ENCODE results near the gene IGDCC3.
"Not testable (repeated sequence)": the region's sequence is repeated elsewhere in the genome, so short reads cannot be mapped to it uniquely, and the experiment has no call there.

IGDCC3 gene

DNA sequence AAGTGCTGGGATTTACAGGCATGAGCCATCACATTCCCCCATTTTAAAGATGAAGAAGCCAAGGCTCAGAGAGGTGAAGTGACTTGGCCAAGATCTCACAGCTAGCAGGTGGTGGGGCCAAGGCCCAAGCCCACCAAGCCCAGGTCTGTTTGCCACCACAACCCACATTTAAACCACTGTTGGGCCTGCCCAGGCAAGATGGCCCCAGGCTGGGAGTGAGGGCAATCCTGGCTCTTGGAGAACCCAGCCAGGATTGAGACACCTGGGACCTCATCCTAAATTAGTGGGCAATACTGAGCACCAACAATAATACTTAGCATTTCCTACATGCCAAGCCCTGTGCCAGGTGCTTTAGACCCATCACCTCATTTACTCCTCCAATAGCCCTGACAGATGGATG lies 6.9 kb downstream of the IGDCC3 start:
- Mint-ChIP-seq H3K4me3 (no peak overlapping the region), H3K27ac (no peak overlapping the region), H3K27me3 (peaks cover 23% of the 10 kb centered on the region), H3K36me3 (no peaks in the 10 kb centered on the region), H3K9me3 (no peaks in the 10 kb centered on the region), H3K4me1 (peaks cover 4% of the 10 kb centered on the region)

DNA sequence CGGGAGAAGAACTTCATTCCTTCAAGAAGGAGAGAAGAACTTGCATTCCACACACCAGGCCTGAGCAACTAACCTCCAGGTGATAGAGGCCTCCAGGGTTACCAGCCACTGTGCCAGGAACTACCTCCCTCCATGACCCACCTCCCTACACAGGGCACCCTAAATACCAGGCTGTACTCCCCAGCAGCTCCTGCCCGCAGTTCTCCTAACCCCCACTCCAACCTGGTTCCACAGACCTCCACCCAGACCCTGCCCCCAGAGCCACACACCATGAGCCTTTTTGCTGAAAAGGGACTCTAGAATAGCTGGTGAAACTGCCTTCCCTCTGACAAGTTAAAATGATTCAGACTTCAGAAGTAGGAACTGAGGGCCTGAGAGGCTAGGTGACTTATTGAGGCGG lies 8.2 kb downstream of the IGDCC3 start:
- Mint-ChIP-seq H3K4me3 (no peak overlapping the region), H3K9me3 (no peaks in the 10 kb centered on the region), H3K4me1 (no peaks in the 10 kb centered on the region), H3K27me3 (peaks cover 11% of the 10 kb centered on the region), H3K27ac (no peak overlapping the region), H3K36me3 (no peaks in the 10 kb centered on the region)

DNA sequence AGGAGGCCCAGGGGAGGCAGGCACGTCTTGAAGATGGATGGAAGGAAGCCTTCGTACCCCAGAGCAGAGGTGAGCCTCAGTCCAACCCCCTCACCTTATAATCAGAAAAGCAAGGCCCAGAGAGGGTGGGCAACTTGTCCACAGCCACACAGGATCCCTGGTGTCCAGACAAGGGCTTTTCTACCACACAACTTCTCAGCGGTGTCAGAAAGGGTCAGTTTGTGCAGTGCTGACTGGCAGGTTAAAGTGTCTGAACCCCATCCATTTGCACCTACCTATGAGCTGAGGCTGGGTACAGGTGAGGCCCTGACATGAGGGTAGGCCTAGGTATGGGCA lies 8.6 kb downstream of the IGDCC3 start:
- Mint-ChIP-seq H3K9me3 (no peaks in the 10 kb centered on the region), H3K4me3 (no peak overlapping the region), H3K27ac (no peak overlapping the region), H3K36me3 (no peaks in the 10 kb centered on the region), H3K27me3 (peaks cover 9% of the 10 kb centered on the region), H3K4me1 (no peaks in the 10 kb centered on the region)

DNA sequence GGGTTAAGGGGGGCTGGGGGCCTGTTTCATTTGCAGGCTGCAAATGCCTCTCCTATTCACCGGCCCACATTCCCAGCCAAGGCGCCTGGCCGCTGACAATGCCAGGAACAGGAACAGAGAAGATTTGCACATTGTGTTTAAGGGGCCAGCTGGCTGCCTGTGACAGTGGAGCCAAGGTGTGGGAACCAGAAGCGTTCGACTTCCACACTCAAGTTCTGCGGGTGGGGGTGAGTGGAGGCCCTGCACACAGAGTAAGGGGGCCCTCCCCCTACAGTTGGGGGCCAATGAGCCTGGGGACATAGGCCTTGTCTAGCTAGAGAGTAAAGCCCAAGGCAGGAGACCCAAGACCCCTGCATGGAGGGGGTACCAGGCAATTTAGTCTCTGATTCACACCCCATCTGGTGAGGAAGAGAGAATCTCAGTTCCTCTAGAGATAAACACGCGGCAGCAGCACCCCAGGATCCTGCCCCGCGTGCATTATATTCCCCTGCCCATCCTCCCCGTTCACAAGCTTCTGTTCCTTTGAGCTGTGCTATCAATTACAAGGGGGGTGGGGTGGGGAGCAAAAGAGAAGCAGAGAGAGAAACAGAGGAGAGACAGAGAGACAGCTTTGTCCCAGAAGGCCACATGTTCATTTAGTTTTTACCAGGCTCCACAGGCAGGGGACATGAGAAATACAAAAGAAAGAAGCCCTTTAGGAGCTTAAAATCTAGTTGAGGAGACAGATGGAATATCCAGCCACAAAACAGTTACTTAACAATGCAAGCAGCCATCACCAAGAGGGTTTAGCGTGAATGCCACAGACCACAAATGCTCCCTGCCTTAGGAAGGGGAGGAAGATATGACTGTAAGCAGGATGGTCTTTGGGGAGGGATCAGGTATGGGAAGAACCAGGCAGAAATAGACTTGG lies 9.2 kb downstream of the IGDCC3 start:
- H3K4me1 Mint-ChIP-seq: no peaks in the 10 kb centered on the region
- H3K27ac Mint-ChIP-seq: no peak overlapping the region
- no peaks in the 10 kb centered on the region for H3K36me3 Mint-ChIP-seq
- H3K4me3 Mint-ChIP-seq: no peak overlapping the region
- peaks cover 5% of the 10 kb centered on the region for H3K27me3 Mint-ChIP-seq
- H3K9me3 Mint-ChIP-seq: no peaks in the 10 kb centered on the region

DNA sequence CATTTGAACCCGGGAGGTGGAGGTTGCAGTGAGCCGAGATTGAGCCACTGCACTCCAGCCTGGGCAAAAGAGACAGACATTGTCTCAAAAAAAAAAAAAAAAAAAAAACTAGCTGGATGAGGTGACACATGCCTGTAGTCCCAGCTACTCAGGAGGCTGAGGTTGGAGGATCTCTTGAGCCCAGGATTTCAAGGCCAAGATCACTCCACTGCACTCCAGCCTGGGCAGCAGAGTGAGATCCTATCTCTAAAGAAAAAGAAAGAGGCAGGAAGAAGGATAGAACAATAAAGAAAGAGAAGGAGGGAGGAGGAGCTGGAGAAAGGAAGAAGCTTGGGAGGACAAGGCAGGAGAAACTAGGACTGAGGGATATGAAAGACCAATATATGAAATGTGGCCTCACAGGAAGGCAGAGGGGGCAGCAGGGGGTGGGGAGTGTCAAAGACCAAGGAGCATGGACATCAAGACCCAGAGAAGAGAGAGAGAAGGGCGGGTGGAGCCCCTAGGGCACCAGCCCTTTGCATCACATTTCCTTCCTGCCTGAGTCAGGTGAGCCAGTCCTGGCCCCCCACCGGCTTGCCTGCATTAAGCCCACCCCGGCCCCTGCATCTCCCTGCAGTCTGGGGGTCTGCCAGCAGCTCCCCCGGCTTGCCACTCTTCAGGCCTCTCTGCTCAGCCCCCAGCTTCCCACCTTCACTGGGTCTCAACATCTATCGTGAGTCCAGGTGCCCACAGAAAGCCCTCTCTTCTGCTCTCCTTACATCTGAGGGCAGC lies 11.5 kb downstream of the IGDCC3 start:
- Mint-ChIP-seq H3K4me1 (peaks cover 4% of the 10 kb centered on the region), H3K36me3 (no peaks in the 10 kb centered on the region), H3K4me3 (no peak overlapping the region), H3K27me3 (peaks cover 4% of the 10 kb centered on the region), H3K9me3 (no peaks in the 10 kb centered on the region), H3K27ac (no peak overlapping the region)

DNA sequence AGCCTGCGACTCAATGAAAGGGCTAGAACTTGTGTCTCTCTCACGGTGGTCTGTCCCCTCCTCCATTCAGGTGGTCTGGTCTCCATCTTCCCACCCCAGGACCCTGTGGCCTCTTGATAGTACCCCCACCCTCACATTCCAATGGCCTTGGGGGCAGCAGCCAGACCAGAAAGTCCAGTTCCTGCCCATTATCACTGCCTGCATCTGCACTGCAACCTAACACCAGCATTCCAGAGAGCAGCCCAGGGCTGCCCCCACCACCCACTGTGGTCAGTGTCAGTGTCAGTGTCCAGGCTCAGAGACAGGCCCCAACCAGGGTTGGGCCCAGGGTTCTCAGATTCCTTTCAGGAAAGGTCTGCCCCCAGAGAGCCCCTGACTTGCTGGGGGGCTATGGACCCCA lies 12.6 kb downstream of the IGDCC3 start:
- H3K27ac Mint-ChIP-seq: no peak overlapping the region
- no peak overlapping the region for H3K4me3 Mint-ChIP-seq
- H3K9me3 Mint-ChIP-seq: no peaks in the 10 kb centered on the region
- peaks cover 4% of the 10 kb centered on the region for H3K27me3 Mint-ChIP-seq
- no peaks in the 10 kb centered on the region for H3K36me3 Mint-ChIP-seq
- H3K4me1 Mint-ChIP-seq: peaks cover 4% of the 10 kb centered on the region

DNA sequence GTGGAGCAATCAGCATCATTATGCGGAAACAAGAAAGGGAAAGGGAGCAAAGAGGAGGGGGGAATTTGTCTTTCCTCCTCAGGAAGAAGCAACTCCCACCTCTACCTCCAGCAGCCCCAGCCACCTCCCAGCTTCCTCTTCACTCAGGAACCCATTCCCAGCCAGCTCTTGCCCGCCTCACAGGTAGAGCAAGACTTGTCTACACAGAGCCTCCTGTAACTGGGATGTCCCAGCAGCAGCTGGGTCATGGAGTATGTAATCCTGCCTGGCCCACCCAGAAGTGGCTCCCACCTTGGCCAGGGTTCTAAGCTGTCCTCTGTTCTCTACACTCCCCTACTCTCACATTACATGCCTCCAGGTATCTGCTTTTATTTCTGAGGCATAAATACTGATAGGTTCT lies 14.0 kb downstream of the IGDCC3 start:
- Mint-ChIP-seq H3K4me1 (peaks cover 4% of the 10 kb centered on the region), H3K4me3 (no peak overlapping the region), H3K27ac (no peak overlapping the region), H3K9me3 (no peaks in the 10 kb centered on the region), H3K27me3 (peaks cover 5% of the 10 kb centered on the region), H3K36me3 (no peaks in the 10 kb centered on the region)

DNA sequence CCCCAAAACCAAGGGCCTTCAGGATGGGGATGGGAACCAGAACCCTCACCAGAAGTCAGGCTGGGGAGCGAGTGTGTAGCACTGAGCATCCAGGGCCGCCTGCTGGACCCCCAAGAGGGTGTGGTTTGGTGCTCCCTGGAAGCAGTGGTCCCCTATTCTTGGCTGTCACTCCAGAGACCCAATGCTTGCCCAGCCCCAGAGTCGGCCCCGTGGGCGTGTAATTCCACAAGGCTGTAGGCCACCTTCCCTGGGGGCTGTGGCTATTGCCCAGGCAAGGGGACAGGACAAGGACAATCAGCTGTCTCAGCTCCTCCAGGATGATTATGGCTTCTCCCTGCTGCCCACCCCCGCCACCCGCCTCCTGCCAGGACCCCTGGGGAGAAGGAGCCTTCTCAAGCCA lies 14.5 kb downstream of the IGDCC3 start:
- Mint-ChIP-seq H3K9me3 (no peaks in the 10 kb centered on the region), H3K4me3 (no peak overlapping the region), H3K4me1 (peaks cover 4% of the 10 kb centered on the region), H3K27me3 (peaks cover 6% of the 10 kb centered on the region), H3K36me3 (no peaks in the 10 kb centered on the region), H3K27ac (no peak overlapping the region)

DNA sequence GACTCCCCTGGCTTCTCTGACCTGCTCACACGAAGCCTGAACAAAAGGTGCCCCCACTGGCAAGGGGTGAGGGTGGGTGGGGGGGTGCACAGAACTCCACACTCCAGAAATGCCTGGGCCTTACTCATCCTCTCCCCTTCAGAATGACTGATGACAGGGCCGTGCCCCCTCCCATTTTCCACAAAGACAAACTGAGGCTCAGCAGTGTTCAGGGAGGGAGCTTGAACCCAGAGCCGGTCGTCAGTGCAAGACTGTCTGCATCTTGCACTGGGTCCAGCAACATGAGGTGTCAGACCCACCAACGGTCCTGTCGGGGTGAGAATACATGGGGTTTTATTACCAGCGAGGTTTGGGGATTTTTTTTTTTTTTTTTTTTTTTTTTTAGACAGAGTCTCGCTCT lies 15.3 kb downstream of the IGDCC3 start:
- peaks cover 10% of the 10 kb centered on the region for H3K27me3 Mint-ChIP-seq
- no peak overlapping the region for H3K4me3 Mint-ChIP-seq
- H3K27ac Mint-ChIP-seq: no peak overlapping the region
- H3K4me1 Mint-ChIP-seq: peaks cover 4% of the 10 kb centered on the region
- H3K36me3 Mint-ChIP-seq: no peaks in the 10 kb centered on the region
- no peaks in the 10 kb centered on the region for H3K9me3 Mint-ChIP-seq

DNA sequence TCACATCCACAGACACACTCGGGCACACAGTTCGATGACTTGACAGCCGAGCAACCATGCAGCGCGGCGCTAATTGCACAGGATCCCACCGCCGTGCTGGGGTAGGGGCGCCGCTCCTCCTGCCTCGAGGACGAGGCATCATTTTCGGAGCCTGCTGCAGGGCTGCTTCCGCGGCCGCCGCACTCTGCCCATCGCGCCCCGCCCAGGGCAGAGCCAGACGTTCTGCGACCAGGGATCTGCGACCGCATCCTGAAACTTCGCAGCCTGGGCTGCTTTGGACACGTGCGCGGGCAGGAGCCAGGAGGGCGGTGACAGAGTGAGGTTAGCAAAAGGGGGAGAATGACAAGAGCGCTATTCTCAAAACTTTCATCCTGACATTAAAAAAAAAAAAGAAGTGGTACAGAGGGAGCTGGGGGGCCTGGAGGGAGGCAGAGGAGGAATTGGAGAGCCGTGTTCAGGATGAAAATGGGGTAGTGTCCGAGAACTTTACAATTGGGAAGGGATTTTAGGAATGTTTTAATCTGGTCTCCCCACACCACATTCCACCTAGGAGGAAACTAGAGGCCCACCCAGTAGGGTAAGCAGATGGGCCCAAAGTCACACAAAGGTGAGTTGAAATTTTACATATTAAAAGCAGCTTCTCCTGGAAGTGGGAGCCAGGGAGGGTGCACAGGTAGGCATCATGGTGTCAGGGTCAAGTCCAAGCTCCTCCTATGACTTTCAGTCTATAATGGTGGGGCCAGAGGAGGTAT lies 15.9 kb downstream of the IGDCC3 start:
- Mint-ChIP-seq H3K4me3 (no peak overlapping the region), H3K27me3 (peaks cover 11% of the 10 kb centered on the region), H3K9me3 (no peaks in the 10 kb centered on the region), H3K36me3 (no peaks in the 10 kb centered on the region), H3K4me1 (peaks cover 4% of the 10 kb centered on the region), H3K27ac (no peak overlapping the region)

DNA sequence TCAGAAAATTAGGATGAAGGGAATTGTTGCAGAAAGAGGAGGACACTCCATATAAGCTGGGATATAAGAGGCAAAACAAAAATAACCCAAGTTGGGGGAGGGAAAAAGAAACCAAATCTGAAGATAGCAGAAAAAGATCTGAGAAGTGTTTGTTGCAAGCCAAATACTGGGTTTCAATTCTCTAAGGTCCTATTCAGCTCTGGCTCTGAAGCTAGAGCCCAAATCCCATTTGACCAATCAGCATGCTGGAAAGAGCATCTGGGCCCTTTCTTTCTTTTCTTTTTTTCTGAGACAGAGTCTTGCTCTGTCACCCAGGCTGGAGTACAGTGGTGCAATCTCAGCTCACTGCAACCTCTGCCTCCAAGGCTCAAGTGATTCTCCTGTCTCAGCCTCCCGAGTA lies 17.3 kb downstream of the IGDCC3 start:
- Mint-ChIP-seq H3K27ac (no peak overlapping the region), H3K4me1 (peaks cover 9% of the 10 kb centered on the region), H3K4me3 (no peak overlapping the region), H3K9me3 (no peaks in the 10 kb centered on the region), H3K36me3 (no peaks in the 10 kb centered on the region), H3K27me3 (peaks cover 17% of the 10 kb centered on the region)

DNA sequence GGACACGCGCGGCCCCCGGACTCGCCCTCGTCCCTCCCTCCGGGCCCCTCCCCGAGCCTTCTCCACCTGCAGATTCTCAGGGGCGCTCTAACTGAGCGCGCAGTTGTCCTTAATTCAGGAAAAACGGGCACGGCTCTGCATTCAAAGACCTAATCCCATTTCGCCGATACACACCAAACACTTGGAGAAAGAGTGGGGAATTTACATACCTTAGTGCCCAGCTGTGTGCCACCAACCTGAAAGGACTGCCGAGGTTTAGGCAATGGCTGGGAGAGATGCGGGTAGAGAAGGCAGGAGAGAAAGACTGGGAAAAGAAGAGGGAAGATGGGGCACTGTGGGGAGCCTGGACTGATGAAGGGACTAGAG lies 21.8 kb downstream of the IGDCC3 start:
- H3K36me3 Mint-ChIP-seq: no peaks in the 10 kb centered on the region
- peaks cover 32% of the 10 kb centered on the region for H3K27me3 Mint-ChIP-seq
- H3K4me3 Mint-ChIP-seq: peak overlapping the region; percentile 51
- H3K9me3 Mint-ChIP-seq: no peaks in the 10 kb centered on the region
- peaks cover 5% of the 10 kb centered on the region for H3K4me1 Mint-ChIP-seq
- no peak overlapping the region for H3K27ac Mint-ChIP-seq

DNA sequence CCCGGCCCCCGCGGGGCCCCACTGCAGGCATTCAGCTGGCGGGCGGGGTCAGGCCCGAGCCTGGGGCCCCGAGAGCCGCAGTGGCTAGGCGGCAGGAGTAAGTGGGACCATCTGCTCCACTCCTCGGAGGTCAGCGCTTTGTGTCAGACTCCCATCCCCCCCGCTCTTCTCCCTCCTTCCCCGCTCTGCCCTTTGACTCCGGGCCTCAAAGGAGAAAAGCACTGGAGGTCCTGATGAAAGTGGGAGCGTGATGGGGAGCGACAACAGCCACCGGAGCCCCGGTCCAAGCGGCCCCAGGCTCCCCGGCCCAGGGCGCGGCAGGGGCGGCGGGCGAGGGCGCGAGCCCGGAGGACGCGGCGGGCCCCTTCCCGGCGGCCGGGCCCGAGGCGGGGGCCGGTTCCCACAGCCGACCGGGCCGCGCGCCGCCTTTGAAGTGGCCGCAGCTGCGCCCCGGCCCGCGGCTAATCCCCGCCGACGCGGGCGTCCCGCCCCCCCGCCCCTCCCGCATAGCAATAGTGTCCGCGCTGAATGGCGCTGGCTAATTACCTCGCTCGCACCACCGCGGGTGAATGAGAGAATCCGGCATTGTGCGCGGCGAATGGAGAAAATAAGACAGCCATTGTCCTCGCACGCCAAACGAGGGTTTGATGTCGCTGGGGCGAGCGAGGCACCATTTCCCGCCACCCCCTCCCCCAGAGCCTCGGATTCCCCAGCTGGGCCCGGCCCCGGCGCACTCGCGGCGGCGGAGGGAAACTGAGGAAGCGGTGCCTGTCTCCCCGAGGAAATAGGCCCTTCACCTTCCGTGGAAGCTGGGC lies 22.4 kb downstream of the IGDCC3 start:
- Mint-ChIP-seq H3K27ac (no peak overlapping the region), H3K36me3 (peaks cover 2% of the 10 kb centered on the region), H3K4me1 (peaks cover 5% of the 10 kb centered on the region), H3K9me3 (no peaks in the 10 kb centered on the region), H3K4me3 (peak overlapping the region; percentile 73), H3K27me3 (peaks cover 35% of the 10 kb centered on the region)

DNA sequence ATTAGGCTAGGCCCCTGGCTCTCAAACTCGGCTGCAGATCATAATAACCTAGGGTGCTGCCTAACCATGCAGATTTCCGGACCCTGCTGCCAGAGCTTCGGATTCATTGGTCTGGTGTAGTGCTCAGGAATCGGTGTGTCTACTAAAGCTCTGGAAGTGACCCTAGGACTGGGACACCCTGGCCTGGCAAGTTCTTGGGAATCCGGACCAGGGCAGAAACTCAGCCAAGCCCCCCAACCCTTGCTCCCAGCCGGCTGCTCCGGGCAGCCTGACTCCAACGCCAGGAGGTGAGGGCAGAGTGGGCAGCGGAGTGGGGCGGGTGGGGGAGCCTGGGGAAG lies 23.0 kb downstream of the IGDCC3 start:
- H3K4me3 Mint-ChIP-seq: no peak overlapping the region
- peaks cover 35% of the 10 kb centered on the region for H3K27me3 Mint-ChIP-seq
- H3K9me3 Mint-ChIP-seq: no peaks in the 10 kb centered on the region
- H3K36me3 Mint-ChIP-seq: peaks cover 2% of the 10 kb centered on the region
- peaks cover 5% of the 10 kb centered on the region for H3K4me1 Mint-ChIP-seq
- no peak overlapping the region for H3K27ac Mint-ChIP-seq

DNA sequence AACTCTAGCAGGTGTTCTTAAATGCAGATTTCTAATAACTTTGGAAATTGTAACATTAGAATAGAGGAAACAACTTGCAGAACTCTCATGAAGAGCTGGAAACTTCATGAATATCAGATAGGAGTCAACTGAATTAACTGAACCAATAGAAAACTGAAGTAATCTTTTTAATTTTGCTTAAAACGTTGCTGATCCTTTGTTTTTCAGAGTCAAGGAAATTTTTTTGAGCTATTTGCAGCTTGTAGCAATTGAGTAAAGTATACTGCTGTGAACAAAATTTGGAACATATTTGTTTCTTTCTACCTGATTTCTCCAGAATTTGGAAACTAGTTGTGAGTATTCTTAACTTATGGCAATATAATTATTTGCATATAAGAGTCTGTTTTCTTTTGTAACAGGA lies 25.8 kb downstream of the IGDCC3 start:
- H3K36me3 Mint-ChIP-seq, H3K9me3 Mint-ChIP-seq, H3K27ac Mint-ChIP-seq, H3K4me3 Mint-ChIP-seq, H3K4me1 Mint-ChIP-seq: not testable (repeated sequence)
- peaks cover 34% of the 10 kb centered on the region for H3K27me3 Mint-ChIP-seq
